ENCODE data around the gene RPIA. TPM values are rescaled to one million over a fixed set of nuclear protein-coding genes. Genes with fewer than 3 reads are reported as not detected.

The RPIA gene
- total and polyA plus RNA-seq, 9 of the 15 experiments (the other 6 are each of a cell fraction or from before 2014, with no cell fraction given): 7.8 to 41.2 (median 25.8) TPM

DNA sequence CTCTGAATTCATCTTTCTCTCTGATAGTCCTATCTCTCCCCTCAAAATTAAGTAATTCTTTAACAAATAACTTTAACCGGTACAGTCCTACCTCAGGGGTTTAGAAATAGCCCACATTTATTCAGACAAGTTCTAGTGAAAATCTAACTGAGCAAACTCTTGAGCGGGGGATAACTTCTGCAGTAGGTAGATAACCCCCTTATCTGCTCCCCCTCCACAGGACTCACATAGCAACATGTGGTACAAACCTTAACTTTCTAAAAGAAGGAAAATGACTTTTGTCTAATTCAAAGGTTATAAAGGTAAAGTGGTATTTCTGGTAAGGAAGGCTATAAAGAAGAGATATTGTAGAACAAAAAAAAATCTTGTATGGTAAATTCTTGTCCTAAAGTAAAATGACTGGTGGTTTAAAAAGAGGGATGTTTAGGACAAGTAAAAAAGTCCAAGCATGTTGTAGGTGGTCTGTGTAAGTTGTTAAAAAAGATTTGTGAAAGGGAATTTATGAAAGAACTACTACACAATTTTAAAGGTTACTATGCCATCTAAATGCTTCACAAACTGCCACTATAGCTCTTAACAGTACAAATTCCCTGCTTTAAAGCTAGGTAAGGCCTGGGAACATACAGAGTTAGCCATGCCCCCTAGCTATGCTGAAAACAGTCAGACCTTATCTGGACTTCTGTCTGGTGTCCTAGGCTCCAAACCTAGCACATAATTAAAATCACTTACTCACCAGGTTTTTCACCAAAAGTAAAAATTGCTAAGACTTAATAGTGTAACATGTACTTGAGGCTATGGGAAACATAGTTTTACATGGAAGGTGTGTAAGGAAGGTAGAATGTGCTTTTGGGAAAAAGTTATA, 8.1 kb upstream of the RPIA start (continued):
- TF ChIP-seq, protein P1, sequence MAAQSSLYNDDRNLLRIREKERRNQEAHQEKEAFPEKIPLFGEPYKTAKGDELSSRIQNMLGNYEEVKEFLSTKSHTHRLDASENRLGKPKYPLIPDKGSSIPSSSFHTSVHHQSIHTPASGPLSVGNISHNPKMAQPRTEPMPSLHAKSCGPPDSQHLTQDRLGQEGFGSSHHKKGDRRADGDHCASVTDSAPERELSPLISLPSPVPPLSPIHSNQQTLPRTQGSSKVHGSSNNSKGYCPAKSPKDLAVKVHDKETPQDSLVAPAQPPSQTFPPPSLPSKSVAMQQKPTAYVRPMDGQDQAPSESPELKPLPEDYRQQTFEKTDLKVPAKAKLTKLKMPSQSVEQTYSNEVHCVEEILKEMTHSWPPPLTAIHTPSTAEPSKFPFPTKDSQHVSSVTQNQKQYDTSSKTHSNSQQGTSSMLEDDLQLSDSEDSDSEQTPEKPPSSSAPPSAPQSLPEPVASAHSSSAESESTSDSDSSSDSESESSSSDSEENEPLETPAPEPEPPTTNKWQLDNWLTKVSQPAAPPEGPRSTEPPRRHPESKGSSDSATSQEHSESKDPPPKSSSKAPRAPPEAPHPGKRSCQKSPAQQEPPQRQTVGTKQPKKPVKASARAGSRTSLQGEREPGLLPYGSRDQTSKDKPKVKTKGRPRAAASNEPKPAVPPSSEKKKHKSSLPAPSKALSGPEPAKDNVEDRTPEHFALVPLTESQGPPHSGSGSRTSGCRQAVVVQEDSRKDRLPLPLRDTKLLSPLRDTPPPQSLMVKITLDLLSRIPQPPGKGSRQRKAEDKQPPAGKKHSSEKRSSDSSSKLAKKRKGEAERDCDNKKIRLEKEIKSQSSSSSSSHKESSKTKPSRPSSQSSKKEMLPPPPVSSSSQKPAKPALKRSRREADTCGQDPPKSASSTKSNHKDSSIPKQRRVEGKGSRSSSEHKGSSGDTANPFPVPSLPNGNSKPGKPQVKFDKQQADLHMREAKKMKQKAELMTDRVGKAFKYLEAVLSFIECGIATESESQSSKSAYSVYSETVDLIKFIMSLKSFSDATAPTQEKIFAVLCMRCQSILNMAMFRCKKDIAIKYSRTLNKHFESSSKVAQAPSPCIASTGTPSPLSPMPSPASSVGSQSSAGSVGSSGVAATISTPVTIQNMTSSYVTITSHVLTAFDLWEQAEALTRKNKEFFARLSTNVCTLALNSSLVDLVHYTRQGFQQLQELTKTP (IDR thresholded peaks at IDR 0.05; ENCODE audit: low read depth in 1 of 2, partially characterized antibody in 2 of 2): no peak
- TF ChIP-seq ATF1 (CRISPR knock-in tag; IDR thresholded peaks at IDR 0.05) (no peak), ATF1 (tag; IDR thresholded peaks at IDR 0.05) (no peak), ZNF253 (CRISPR knock-in tag; conservative IDR thresholded peaks at IDR 0.05) (no peak), DPF2 (IDR thresholded peaks at IDR 0.05) (peak; percentile 90), RFX1 (IDR thresholded peaks at IDR 0.05) (peak; percentile 46), PCBP1 (IDR thresholded peaks at IDR 0.05; ENCODE audit: low read depth, low read length, poor library complexity, severe bottlenecking) (no peak), SOX6 (IDR thresholded peaks at IDR 0.05) (0 out of 2 replicates have a peak, but pooled peaks have one; percentile 18), RAD21 (CRISPR knock-in tag; conservative IDR thresholded peaks at IDR 0.05 in 1 of 2, IDR thresholded peaks at IDR 0.05 in 1 of 2) (no peak), ZNF77 (CRISPR knock-in tag; IDR thresholded peaks at IDR 0.05) (no peak), FOSL1 (tag; conservative IDR thresholded peaks at IDR 0.05) (no peak)
- TF ChIP-seq, protein P2, sequence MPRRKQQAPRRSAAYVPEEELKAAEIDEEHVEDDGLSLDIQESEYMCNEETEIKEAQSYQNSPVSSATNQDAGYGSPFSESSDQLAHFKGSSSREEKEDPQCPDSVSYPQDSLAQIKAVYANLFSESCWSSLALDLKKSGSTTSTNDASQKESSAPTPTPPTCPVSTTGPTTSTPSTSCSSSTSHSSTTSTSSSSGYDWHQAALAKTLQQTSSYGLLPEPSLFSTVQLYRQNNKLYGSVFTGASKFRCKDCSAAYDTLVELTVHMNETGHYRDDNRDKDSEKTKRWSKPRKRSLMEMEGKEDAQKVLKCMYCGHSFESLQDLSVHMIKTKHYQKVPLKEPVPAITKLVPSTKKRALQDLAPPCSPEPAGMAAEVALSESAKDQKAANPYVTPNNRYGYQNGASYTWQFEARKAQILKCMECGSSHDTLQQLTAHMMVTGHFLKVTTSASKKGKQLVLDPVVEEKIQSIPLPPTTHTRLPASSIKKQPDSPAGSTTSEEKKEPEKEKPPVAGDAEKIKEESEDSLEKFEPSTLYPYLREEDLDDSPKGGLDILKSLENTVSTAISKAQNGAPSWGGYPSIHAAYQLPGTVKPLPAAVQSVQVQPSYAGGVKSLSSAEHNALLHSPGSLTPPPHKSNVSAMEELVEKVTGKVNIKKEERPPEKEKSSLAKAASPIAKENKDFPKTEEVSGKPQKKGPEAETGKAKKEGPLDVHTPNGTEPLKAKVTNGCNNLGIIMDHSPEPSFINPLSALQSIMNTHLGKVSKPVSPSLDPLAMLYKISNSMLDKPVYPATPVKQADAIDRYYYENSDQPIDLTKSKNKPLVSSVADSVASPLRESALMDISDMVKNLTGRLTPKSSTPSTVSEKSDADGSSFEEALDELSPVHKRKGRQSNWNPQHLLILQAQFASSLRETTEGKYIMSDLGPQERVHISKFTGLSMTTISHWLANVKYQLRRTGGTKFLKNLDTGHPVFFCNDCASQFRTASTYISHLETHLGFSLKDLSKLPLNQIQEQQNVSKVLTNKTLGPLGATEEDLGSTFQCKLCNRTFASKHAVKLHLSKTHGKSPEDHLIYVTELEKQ (CRISPR knock-in tag; IDR thresholded peaks at IDR 0.05): no peak
- TF ChIP-seq, protein P3, sequence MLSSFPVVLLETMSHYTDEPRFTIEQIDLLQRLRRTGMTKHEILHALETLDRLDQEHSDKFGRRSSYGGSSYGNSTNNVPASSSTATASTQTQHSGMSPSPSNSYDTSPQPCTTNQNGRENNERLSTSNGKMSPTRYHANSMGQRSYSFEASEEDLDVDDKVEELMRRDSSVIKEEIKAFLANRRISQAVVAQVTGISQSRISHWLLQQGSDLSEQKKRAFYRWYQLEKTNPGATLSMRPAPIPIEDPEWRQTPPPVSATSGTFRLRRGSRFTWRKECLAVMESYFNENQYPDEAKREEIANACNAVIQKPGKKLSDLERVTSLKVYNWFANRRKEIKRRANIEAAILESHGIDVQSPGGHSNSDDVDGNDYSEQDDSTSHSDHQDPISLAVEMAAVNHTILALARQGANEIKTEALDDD (IDR thresholded peaks at IDR 0.05): peak; percentile 42; the same call in 1 of the 2 replicates
- TF ChIP-seq, protein P4, sequence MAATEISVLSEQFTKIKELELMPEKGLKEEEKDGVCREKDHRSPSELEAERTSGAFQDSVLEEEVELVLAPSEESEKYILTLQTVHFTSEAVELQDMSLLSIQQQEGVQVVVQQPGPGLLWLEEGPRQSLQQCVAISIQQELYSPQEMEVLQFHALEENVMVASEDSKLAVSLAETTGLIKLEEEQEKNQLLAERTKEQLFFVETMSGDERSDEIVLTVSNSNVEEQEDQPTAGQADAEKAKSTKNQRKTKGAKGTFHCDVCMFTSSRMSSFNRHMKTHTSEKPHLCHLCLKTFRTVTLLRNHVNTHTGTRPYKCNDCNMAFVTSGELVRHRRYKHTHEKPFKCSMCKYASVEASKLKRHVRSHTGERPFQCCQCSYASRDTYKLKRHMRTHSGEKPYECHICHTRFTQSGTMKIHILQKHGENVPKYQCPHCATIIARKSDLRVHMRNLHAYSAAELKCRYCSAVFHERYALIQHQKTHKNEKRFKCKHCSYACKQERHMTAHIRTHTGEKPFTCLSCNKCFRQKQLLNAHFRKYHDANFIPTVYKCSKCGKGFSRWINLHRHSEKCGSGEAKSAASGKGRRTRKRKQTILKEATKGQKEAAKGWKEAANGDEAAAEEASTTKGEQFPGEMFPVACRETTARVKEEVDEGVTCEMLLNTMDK (IDR thresholded peaks at IDR 0.05; ENCODE audit: borderline replicate concordance, insufficient read depth, low read depth, low read length, poor library complexity, severe bottlenecking): no peak
